K562 (cell line): ENCODE results near the gene B9D2. TPM values are rescaled to one million over a fixed set of nuclear protein-coding genes. Genes with fewer than 3 reads are reported as not detected.

Experiments
- ARHGAP35 ChIP-seq: fragments of 450-650 bp; IDR thresholded peaks from 2 replicates; pipeline ENCODE4 v1.6.1; 2018; ENCODE audit not compliant: partially characterized antibody
- HDAC2 ChIP-seq: fragments of 450-650 bp; IDR thresholded peaks from 2 replicates; pipeline ENCODE4 v1.6.1; 2016; ENCODE audit warnings: mild to moderate bottlenecking
- JUND ChIP-seq, 2 experiments: IDR thresholded peaks; 2 replicates in 1 of 2; 3 replicates in 1 of 2; pipeline ENCODE4 v1.6.1; 2011; ENCODE audit warnings: borderline replicate concordance in 2 of 2, low read depth in 2 of 2, low read length in 2 of 2, improper control_type of control experiment in 1 of 2, missing biosample characterization in 1 of 2, missing genetic modification characterization in 1 of 2, missing genetic modification reagents in 1 of 2
- KLF13 ChIP-seq: fragments of 450-650 bp; IDR thresholded peaks from 2 replicates; pipeline ENCODE4 v1.6.1; 2016; ENCODE audit warnings: missing genetic modification characterization, low read depth, mild to moderate bottlenecking, missing compliant biosample characterization, moderate library complexity, borderline replicate concordance
- NFATC3 ChIP-seq: fragments of 450-650 bp; IDR thresholded peaks from 2 replicates; pipeline ENCODE4 v1.6.1; 2017; ENCODE audit warnings: mild to moderate bottlenecking
- PCBP1 ChIP-seq: fragments of 200-400 bp; formaldehyde crosslinking; IDR thresholded peaks from 2 replicates; pipeline ENCODE4 v1.6.1; 2018; ENCODE audit warnings: mild to moderate bottlenecking, low read depth, low read length; ENCODE audit not compliant: poor library complexity, severe bottlenecking
- polyA plus RNA-seq, 8 experiments: library from polyadenylated mRNA; depleted of rRNA in 4 of 8; stranded (reverse) in 5 of 8; unstranded in 3 of 8; fragments of >200 nt; fragmentation: Nextera tagmentation in 2 of 8; fragmentation: Illumina TruSeq in 1 of 8; extraction: Ambion mirVana in 2 of 8; extraction: Trizol in 1 of 8; gene quantifications; 2 replicates each; pipeline versions ENCODE4 v1.2.1 to v1.2.3, GENCODE V29; 2011 to 2014; ENCODE audit warnings: inconsistent platforms in 1 of 8, missing spikeins in 1 of 8
- total RNA-seq, 7 experiments: library from RNA; depleted of rRNA in 6 of 7; stranded (reverse); fragments of >200 nt in 6 of 7; fragmentation: Illumina TruSeq in 2 of 7; extraction: Trizol in 2 of 7; gene quantifications; 2 replicates each; pipeline versions ENCODE4 v1.2.1 to v1.2.3, GENCODE V29; 2011 to 2021; ENCODE audit warnings: low replicate concordance in 1 of 7
- TF ChIP-seq, protein P1 (sequence below): sonication (generic); formaldehyde crosslinking; IDR thresholded peaks from 2 replicates; pipeline ENCODE4 v1.9.0; 2022; ENCODE audit warnings: mild to moderate bottlenecking, missing genetic modification reagents
- TF ChIP-seq, protein P2 (sequence below): sonication (generic); formaldehyde crosslinking; IDR thresholded peaks from 2 replicates; pipeline ENCODE4 v1.8.0; 2022; ENCODE audit warnings: mild to moderate bottlenecking, missing genetic modification reagents
- TF ChIP-seq, protein P3 (sequence below): sonication (generic); formaldehyde crosslinking; IDR thresholded peaks from 2 replicates; pipeline ENCODE4 v1.8.0; 2022; ENCODE audit warnings: mild to moderate bottlenecking, missing genetic modification reagents

B9D2 gene
- total and polyA plus RNA-seq, 9 of the 15 experiments (the other 6 are each of a cell fraction or from before 2014, with no cell fraction given): 0.83 to 6.9 (median 2.8) TPM

DNA sequence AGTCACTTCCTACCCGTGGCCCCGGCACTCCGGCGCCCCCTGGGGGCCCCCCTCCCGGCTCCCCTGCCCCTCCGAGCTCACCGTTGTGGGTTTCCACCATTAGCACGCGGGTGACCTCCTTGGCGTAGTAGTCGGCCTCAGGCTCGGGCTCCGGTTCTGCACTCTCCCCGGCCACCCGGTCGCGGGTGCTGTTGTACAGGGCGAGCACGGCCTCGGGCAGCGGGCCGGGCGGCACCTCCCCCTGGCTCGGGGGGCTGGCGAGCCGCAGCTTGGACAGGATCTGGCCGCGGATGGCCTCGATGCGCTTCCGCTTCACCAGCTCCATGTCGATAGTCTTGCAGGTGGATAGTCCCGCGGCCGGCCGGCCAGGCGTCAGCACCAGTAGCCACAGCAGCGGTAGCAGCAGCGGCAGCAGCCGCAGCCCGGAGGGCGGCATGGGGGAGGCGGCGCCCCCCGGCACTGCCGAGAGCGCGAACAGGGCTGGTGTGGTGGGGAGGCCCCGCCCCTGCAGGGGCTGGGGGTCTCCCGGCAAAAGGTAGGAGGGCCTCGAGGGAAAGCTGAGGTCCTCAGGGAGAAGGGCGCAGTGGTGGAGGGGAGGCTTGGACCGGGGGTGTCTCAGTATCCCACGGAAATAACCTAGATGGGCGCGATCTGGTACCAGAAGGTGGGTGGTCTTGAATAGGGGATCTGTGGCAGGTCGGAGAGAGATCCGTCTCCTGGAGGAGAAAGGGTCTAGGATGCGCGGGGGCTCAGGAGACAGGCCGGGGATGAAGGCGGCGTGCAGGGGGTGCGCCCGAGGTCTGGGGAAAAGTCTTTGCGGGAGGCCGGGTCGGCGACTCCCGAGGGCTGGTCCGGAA, 11.1 kb downstream of the B9D2 start (continued):
- TF ChIP-seq, protein P1, sequence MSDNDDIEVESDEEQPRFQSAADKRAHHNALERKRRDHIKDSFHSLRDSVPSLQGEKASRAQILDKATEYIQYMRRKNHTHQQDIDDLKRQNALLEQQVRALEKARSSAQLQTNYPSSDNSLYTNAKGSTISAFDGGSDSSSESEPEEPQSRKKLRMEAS (CRISPR knock-in tag): peak; percentile 76
- TF ChIP-seq KLF13 (tag) (no peak), HDAC2 (no peak; the same call in 1 of the 2 replicates), JUND (IDR thresholded peaks at IDR 0.05; ENCODE audit: borderline replicate concordance, low read depth, low read length) (0 out of 2 replicates have a peak, but pooled peaks have one; percentile 30), JUND (tag; IDR thresholded peaks at IDR 0.05; ENCODE audit: borderline replicate concordance, low read depth, low read length) (no peak), NFATC3 (no peak), ARHGAP35 (peak; percentile 22), PCBP1 (peak; percentile 79)
- TF ChIP-seq, protein P2, sequence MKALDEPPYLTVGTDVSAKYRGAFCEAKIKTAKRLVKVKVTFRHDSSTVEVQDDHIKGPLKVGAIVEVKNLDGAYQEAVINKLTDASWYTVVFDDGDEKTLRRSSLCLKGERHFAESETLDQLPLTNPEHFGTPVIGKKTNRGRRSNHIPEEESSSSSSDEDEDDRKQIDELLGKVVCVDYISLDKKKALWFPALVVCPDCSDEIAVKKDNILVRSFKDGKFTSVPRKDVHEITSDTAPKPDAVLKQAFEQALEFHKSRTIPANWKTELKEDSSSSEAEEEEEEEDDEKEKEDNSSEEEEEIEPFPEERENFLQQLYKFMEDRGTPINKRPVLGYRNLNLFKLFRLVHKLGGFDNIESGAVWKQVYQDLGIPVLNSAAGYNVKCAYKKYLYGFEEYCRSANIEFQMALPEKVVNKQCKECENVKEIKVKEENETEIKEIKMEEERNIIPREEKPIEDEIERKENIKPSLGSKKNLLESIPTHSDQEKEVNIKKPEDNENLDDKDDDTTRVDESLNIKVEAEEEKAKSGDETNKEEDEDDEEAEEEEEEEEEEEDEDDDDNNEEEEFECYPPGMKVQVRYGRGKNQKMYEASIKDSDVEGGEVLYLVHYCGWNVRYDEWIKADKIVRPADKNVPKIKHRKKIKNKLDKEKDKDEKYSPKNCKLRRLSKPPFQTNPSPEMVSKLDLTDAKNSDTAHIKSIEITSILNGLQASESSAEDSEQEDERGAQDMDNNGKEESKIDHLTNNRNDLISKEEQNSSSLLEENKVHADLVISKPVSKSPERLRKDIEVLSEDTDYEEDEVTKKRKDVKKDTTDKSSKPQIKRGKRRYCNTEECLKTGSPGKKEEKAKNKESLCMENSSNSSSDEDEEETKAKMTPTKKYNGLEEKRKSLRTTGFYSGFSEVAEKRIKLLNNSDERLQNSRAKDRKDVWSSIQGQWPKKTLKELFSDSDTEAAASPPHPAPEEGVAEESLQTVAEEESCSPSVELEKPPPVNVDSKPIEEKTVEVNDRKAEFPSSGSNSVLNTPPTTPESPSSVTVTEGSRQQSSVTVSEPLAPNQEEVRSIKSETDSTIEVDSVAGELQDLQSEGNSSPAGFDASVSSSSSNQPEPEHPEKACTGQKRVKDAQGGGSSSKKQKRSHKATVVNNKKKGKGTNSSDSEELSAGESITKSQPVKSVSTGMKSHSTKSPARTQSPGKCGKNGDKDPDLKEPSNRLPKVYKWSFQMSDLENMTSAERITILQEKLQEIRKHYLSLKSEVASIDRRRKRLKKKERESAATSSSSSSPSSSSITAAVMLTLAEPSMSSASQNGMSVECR: peak; percentile 88; the same call in 1 of the 2 replicates
- TF ChIP-seq, protein P3, sequence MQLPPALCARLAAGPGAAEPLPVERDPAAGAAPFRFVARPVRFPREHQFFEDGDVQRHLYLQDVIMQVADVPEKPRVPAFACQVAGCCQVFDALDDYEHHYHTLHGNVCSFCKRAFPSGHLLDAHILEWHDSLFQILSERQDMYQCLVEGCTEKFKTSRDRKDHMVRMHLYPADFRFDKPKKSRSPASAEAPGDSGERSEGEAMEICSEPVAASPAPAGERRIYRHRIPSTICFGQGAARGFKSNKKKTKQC: peak; percentile 49
